ENCODE results near the gene KANK4.

Gene KANK4

GRCh38 chr1:62218604-62219003 lies 100.6 kb downstream of the KANK4 start:
- TF ChIP-seq, protein P1, sequence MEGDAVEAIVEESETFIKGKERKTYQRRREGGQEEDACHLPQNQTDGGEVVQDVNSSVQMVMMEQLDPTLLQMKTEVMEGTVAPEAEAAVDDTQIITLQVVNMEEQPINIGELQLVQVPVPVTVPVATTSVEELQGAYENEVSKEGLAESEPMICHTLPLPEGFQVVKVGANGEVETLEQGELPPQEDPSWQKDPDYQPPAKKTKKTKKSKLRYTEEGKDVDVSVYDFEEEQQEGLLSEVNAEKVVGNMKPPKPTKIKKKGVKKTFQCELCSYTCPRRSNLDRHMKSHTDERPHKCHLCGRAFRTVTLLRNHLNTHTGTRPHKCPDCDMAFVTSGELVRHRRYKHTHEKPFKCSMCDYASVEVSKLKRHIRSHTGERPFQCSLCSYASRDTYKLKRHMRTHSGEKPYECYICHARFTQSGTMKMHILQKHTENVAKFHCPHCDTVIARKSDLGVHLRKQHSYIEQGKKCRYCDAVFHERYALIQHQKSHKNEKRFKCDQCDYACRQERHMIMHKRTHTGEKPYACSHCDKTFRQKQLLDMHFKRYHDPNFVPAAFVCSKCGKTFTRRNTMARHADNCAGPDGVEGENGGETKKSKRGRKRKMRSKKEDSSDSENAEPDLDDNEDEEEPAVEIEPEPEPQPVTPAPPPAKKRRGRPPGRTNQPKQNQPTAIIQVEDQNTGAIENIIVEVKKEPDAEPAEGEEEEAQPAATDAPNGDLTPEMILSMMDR (conservative IDR thresholded peaks at IDR 0.05; ENCODE audit: low read depth, low read length) = no peak

GRCh38 chr1:62213075-62213914 lies 105.9 kb downstream of the KANK4 start:
- no peaks in the 10 kb centered on the region for H4K20me1 ChIP-seq (ENCODE audit: insufficient read depth)
- no peaks in the 10 kb centered on the region for H3K36me3 ChIP-seq (ENCODE audit: insufficient read depth)
- H3K9ac ChIP-seq = no peak overlapping the region
- H3K27ac ChIP-seq = no peak overlapping the region
- H2AFZ ChIP-seq (ENCODE audit: low read depth) = no peak overlapping the region
- H3K4me1 ChIP-seq (ENCODE audit: low read depth, poor library complexity, severe bottlenecking) = no peaks in the 10 kb centered on the region
- no peak overlapping the region for H3K4me3 ChIP-seq (IDR thresholded peaks at IDR 0.05; ENCODE audit: insufficient read depth, low read depth, low read length)
- TF ChIP-seq, protein P1 (conservative IDR thresholded peaks at IDR 0.05; ENCODE audit: low read depth, low read length) = no peak
- no peaks in the 10 kb centered on the region for H3K79me2 ChIP-seq (ENCODE audit: insufficient read depth, low read depth)
- H3K27me3 ChIP-seq (ENCODE audit: insufficient read depth, low read depth) = no peaks in the 10 kb centered on the region
- no peak overlapping the region for H3K4me2 ChIP-seq

More at GRCh38 chr1:62218604-62219003, 100.6 kb downstream of the KANK4 start:
- H3K9ac ChIP-seq = no peak overlapping the region
- no peak overlapping the region for H2AFZ ChIP-seq (ENCODE audit: low read depth)
- H3K36me3 ChIP-seq (ENCODE audit: insufficient read depth) = no peaks in the 10 kb centered on the region
- no peaks in the 10 kb centered on the region for H3K27me3 ChIP-seq (ENCODE audit: insufficient read depth, low read depth)
- H4K20me1 ChIP-seq (ENCODE audit: insufficient read depth) = no peaks in the 10 kb centered on the region
- no peak overlapping the region for H3K4me3 ChIP-seq (IDR thresholded peaks at IDR 0.05; ENCODE audit: insufficient read depth, low read depth, low read length)
- no peaks in the 10 kb centered on the region for H3K4me1 ChIP-seq (ENCODE audit: low read depth, poor library complexity, severe bottlenecking)
- H3K27ac ChIP-seq = no peak overlapping the region
- H3K79me2 ChIP-seq (ENCODE audit: insufficient read depth, low read depth) = no peaks in the 10 kb centered on the region
- H3K4me2 ChIP-seq = no peak overlapping the region

GRCh38 chr1:62212411-62212810 lies 106.8 kb downstream of the KANK4 start:
- Histone ChIP-seq H3K4me3 (IDR thresholded peaks at IDR 0.05; ENCODE audit: insufficient read depth, low read depth, low read length) (no peak overlapping the region), H3K9ac (no peak overlapping the region), H3K27ac (no peak overlapping the region), H3K4me2 (no peak overlapping the region), H3K27me3 (ENCODE audit: insufficient read depth, low read depth) (no peaks in the 10 kb centered on the region), H2AFZ (ENCODE audit: low read depth) (no peak overlapping the region), H4K20me1 (ENCODE audit: insufficient read depth) (no peaks in the 10 kb centered on the region), H3K36me3 (ENCODE audit: insufficient read depth) (no peaks in the 10 kb centered on the region), H3K79me2 (ENCODE audit: insufficient read depth, low read depth) (no peaks in the 10 kb centered on the region), H3K4me1 (ENCODE audit: low read depth, poor library complexity, severe bottlenecking) (no peaks in the 10 kb centered on the region)
- TF ChIP-seq, protein P1 (conservative IDR thresholded peaks at IDR 0.05; ENCODE audit: low read depth, low read length) = no peak

DNA sequence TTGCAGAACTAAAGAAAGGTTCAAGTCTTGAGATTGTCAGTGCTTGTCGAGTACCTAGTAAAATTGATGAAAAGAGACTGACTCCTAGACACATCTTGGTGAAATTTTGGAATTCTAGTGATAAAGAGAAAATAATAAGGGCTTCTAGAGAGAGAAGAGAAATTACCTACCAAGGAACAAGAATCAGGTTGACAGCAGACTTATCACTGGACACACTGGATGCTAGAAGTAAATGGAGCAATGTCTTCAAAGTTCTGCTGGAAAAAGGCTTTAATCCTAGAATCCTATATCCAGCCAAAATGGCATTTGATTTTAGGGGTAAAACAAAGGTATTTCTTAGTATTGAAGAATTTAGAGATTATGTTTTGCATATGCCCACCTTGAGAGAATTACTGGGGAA lies 108.3 kb downstream of the KANK4 start:
- Histone ChIP-seq H3K4me3 (IDR thresholded peaks at IDR 0.05; ENCODE audit: insufficient read depth, low read depth, low read length) (no peak overlapping the region), H3K79me2 (ENCODE audit: insufficient read depth, low read depth) (no peaks in the 10 kb centered on the region)

More for the DNA sequence above, 108.3 kb downstream of the KANK4 start:
- no peak overlapping the region for H3K9ac ChIP-seq
- no peaks in the 10 kb centered on the region for H3K27me3 ChIP-seq (ENCODE audit: insufficient read depth, low read depth)
- no peaks in the 10 kb centered on the region for H3K36me3 ChIP-seq (ENCODE audit: insufficient read depth)
- H3K27ac ChIP-seq = no peak overlapping the region
- TF ChIP-seq, protein P1 (conservative IDR thresholded peaks at IDR 0.05; ENCODE audit: low read depth, low read length) = no peak
- H2AFZ ChIP-seq (ENCODE audit: low read depth) = no peak overlapping the region
- H3K4me2 ChIP-seq = no peak overlapping the region
- no peaks in the 10 kb centered on the region for H4K20me1 ChIP-seq (ENCODE audit: insufficient read depth)
- no peaks in the 10 kb centered on the region for H3K4me1 ChIP-seq (ENCODE audit: low read depth, poor library complexity, severe bottlenecking)

Measured in KMS-11 (cell line).